Lower leg skin (tissue), 3 donors: ENCODE results near the gene STEAP1B.

ENCODE experiments used
- POLR2A ChIP-seq, 2 donors: fragments of 450-650 bp; IDR thresholded peaks; one replicate each; pipeline ENCODE4 v1.6.1; 2016 to 2017; ENCODE audit warnings: antibody characterized with exemption in 2 of 2, mild to moderate bottlenecking in 1 of 2, moderate library complexity in 1 of 2
- TF ChIP-seq, protein P1 (sequence below), 3 donors: fragments of 450-650 bp; IDR thresholded peaks; one replicate each; pipeline ENCODE4 v1.5.1; 2016; ENCODE audit warnings: antibody characterized with exemption in 3 of 3, mild to moderate bottlenecking in 3 of 3, moderate library complexity in 2 of 3

DNA sequence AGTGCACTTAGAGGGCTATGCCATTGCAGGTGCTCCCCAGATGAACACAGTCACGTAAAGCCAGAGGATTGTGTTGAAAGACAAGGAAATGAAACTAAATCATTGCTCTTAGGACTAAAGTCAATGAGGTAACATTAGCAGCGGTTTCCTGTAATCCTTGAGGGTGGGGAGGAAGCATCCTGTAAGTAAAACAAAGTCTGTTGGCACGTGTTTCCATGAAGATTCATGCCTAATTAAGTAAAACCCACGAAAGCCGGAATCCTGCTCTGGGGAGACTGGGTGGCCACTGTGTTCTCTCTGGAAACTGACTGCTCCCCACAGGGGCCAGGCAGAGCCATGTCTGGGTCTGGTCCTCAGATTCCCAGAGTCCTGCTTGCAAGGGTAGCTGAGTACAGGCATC, 18.3 kb downstream of the STEAP1B start:
- TF ChIP-seq, protein P1, sequence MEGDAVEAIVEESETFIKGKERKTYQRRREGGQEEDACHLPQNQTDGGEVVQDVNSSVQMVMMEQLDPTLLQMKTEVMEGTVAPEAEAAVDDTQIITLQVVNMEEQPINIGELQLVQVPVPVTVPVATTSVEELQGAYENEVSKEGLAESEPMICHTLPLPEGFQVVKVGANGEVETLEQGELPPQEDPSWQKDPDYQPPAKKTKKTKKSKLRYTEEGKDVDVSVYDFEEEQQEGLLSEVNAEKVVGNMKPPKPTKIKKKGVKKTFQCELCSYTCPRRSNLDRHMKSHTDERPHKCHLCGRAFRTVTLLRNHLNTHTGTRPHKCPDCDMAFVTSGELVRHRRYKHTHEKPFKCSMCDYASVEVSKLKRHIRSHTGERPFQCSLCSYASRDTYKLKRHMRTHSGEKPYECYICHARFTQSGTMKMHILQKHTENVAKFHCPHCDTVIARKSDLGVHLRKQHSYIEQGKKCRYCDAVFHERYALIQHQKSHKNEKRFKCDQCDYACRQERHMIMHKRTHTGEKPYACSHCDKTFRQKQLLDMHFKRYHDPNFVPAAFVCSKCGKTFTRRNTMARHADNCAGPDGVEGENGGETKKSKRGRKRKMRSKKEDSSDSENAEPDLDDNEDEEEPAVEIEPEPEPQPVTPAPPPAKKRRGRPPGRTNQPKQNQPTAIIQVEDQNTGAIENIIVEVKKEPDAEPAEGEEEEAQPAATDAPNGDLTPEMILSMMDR (IDR thresholded peaks at IDR 0.05) = no peak
- TF ChIP-seq POLR2A (IDR thresholded peaks at IDR 0.05) = no peak
